HEK293 (cell line): ENCODE results near the gene PLEKHG2.
A peak's percentile ranks its signal among the peaks of the same experiment; 100 is the strongest.

Experiments
- EGR2 ChIP-seq: fragments of 450-650 bp; formaldehyde crosslinking; IDR thresholded peaks from 2 replicates; pipeline ENCODE4 v1.5.1; 2016; ENCODE audit warnings: low read depth, missing biosample characterization, missing genetic modification characterization
- GFI1B ChIP-seq: fragments of 450-650 bp; formaldehyde crosslinking; IDR thresholded peaks from 2 replicates; pipeline ENCODE4 v1.5.1; 2016; ENCODE audit warnings: missing biosample characterization, missing genetic modification characterization
- GLI2 ChIP-seq: fragments of 450-650 bp; formaldehyde crosslinking; IDR thresholded peaks from 2 replicates; pipeline ENCODE4; 2017; ENCODE audit warnings: missing biosample characterization, missing genetic modification characterization, low read depth, borderline replicate concordance
- GLIS1 ChIP-seq: fragments of 450-650 bp; formaldehyde crosslinking; IDR thresholded peaks from 2 replicates; pipeline ENCODE4 v1.5.1; 2016; ENCODE audit warnings: missing biosample characterization, missing genetic modification characterization
- HOXC10 ChIP-seq: sonication (generic); formaldehyde crosslinking; IDR thresholded peaks from 2 replicates; pipeline ENCODE4 v1.8.1; 2023; ENCODE audit warnings: mild to moderate bottlenecking, missing genetic modification reagents
- KLF9 ChIP-seq: fragments of 450-650 bp; formaldehyde crosslinking; IDR thresholded peaks from 2 replicates; pipeline ENCODE4 v1.5.1; 2016; ENCODE audit warnings: missing biosample characterization, missing genetic modification characterization, low read depth
- RBAK ChIP-seq: fragments of 450-650 bp; formaldehyde crosslinking; IDR thresholded peaks from 2 replicates; pipeline ENCODE4 v1.5.1; 2016; ENCODE audit warnings: missing biosample characterization, missing genetic modification characterization
- REPIN1 ChIP-seq: fragments of 450-650 bp; formaldehyde crosslinking; IDR thresholded peaks from 2 replicates; pipeline ENCODE4 v1.5.1; 2017; ENCODE audit warnings: missing biosample characterization, missing genetic modification characterization, low read depth
- SCRT2 ChIP-seq: fragments of 450-650 bp; formaldehyde crosslinking; IDR thresholded peaks from 2 replicates; pipeline ENCODE4 v1.5.1; 2016; ENCODE audit warnings: missing biosample characterization, missing genetic modification characterization
- ZIC2 ChIP-seq: fragments of 450-650 bp; formaldehyde crosslinking; IDR thresholded peaks from 2 replicates; pipeline ENCODE4 v1.5.1; 2016; ENCODE audit warnings: missing biosample characterization, missing genetic modification characterization
- ZNF133 ChIP-seq: fragments of 450-650 bp; formaldehyde crosslinking; IDR thresholded peaks from 2 replicates; pipeline ENCODE4 v1.5.1; 2016; ENCODE audit warnings: missing biosample characterization, missing genetic modification characterization
- ZNF248 ChIP-seq: fragments of 450-650 bp; formaldehyde crosslinking; IDR thresholded peaks from 2 replicates; pipeline ENCODE4 v1.5.1; 2017; ENCODE audit warnings: missing biosample characterization, missing genetic modification characterization
- ZNF335 ChIP-seq: fragments of 450-650 bp; formaldehyde crosslinking; conservative IDR thresholded peaks from 2 replicates; pipeline ENCODE4 v1.5.1; 2016; ENCODE audit warnings: missing biosample characterization, missing genetic modification characterization
- ZNF555 ChIP-seq: fragments of 450-650 bp; formaldehyde crosslinking; conservative IDR thresholded peaks from 2 replicates; pipeline ENCODE4 v1.5.1; 2017; ENCODE audit warnings: missing biosample characterization, mild to moderate bottlenecking, missing genetic modification characterization, inconsistent platforms
- ZNF621 ChIP-seq: fragments of 450-650 bp; formaldehyde crosslinking; IDR thresholded peaks from 2 replicates; pipeline ENCODE4 v1.5.1; 2017; ENCODE audit warnings: missing biosample characterization, missing genetic modification characterization
- ZNF777 ChIP-seq: fragments of 450-650 bp; formaldehyde crosslinking; IDR thresholded peaks from 2 replicates; pipeline ENCODE4 v1.5.1; 2017; ENCODE audit warnings: missing biosample characterization, missing genetic modification characterization, borderline replicate concordance
- ZSCAN16 ChIP-seq: fragments of 450-650 bp; formaldehyde crosslinking; IDR thresholded peaks from 2 replicates; pipeline ENCODE4 v1.5.1; 2016; ENCODE audit warnings: missing biosample characterization, missing genetic modification characterization
- TF ChIP-seq, protein P1 (sequence below): fragments of 450-650 bp; formaldehyde crosslinking; IDR thresholded peaks from 2 replicates; pipeline ENCODE4 v1.5.1; 2017; ENCODE audit warnings: missing biosample characterization, missing genetic modification characterization
- TF ChIP-seq, protein P2 (sequence below): fragments of 450-650 bp; formaldehyde crosslinking; IDR thresholded peaks from 2 replicates; pipeline ENCODE4 v1.5.1; 2016; ENCODE audit warnings: missing biosample characterization, missing genetic modification characterization
- TF ChIP-seq, protein P3 (sequence below): fragments of 450-650 bp; IDR thresholded peaks from 2 replicates; pipeline ENCODE4 v1.5.1; 2018; ENCODE audit warnings: missing biosample characterization, mild to moderate bottlenecking, missing genetic modification characterization
- TF ChIP-seq, protein P4 (sequence below): fragments of 450-650 bp; formaldehyde crosslinking; IDR thresholded peaks from 2 replicates; pipeline ENCODE4 v1.5.1; 2016; ENCODE audit warnings: missing biosample characterization, missing genetic modification characterization
- TF ChIP-seq, protein P5 (sequence below): fragments of 450-650 bp; formaldehyde crosslinking; IDR thresholded peaks from 2 replicates; pipeline ENCODE4; 2016; ENCODE audit warnings: missing biosample characterization, missing genetic modification characterization
- TF ChIP-seq, protein P6 (sequence below): fragments of 450-650 bp; formaldehyde crosslinking; IDR thresholded peaks from 2 replicates; pipeline ENCODE4 v1.5.1; 2016; ENCODE audit warnings: missing biosample characterization, missing genetic modification characterization
- TF ChIP-seq, protein P7 (sequence below): fragments of 450-650 bp; formaldehyde crosslinking; IDR thresholded peaks from 2 replicates; pipeline ENCODE4 v1.5.1; 2016; ENCODE audit warnings: missing biosample characterization, missing genetic modification characterization

Gene PLEKHG2

DNA sequence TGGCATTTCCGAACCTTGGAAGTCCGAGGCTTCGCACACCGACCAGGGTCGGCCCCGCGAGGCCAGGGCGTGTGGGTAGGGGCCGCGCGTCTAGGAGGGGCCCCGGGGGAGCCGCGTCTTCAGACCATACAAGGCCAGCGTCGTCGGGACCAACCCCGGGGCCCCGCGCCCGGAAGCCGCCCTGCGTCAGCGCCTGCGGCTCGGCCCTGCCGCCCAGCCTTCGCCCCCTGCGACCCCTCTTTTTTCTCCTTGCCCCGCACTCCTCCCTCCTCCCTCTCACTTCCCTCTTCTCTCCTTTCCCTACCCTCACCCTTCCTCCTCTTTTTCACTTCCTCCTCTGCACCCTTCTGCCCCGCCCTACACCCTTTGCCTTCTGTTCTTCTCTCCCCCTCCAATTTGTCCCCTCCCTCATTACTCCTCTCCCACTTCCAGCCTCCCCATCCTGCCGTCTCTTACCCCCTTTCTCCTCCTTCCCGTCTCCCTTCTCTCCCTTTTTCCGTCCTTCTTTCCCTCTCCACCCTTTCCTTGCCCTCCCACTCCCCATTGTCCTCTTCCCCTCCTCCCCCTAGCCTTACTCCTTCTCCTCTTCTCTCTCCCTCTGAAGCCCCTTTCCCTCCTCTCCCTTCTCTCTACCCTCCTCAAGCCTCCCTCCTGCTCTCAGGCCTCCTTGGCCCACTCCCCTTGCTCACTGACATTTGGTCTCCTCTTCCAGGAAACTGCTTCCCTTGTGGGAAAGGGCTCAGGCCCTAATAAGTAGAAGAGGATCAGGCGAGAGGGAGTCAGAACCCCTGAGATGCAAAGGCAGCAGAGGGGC, 2.2 kb upstream of the PLEKHG2 start (continued):
- TF ChIP-seq ZNF335 (tag by site-specific recombination) (peak; percentile 99), ZIC2 (tag by site-specific recombination) (peak; percentile 27), RBAK (tag by site-specific recombination) (peak; percentile 73; the same call in 1 of the 2 replicates), GLI2 (tag by site-specific recombination) (no peak), ZNF248 (tag by site-specific recombination) (peak; percentile 95), HOXC10 (CRISPR knock-in tag) (no peak), ZNF133 (tag by site-specific recombination) (peak; percentile 33; the same call in 1 of the 2 replicates), ZNF777 (tag by site-specific recombination) (peak; percentile 86), ZSCAN16 (tag by site-specific recombination) (peak; percentile 78; the same call in 1 of the 2 replicates), GFI1B (tag by site-specific recombination) (0 out of 2 replicates have a peak, but pooled peaks have one; percentile 5), ZNF621 (tag by site-specific recombination) (no peak; the same call in 1 of the 2 replicates), KLF9 (tag by site-specific recombination) (peak; percentile 61), REPIN1 (peak; percentile 57; the same call in 1 of the 2 replicates), ZNF555 (tag by site-specific recombination) (no peak), SCRT2 (tag by site-specific recombination) (no peak), GLIS1 (tag by site-specific recombination) (peak; percentile 44; the same call in 1 of the 2 replicates), EGR2 (tag by site-specific recombination) (peak; percentile 99)
- TF ChIP-seq, protein P1, sequence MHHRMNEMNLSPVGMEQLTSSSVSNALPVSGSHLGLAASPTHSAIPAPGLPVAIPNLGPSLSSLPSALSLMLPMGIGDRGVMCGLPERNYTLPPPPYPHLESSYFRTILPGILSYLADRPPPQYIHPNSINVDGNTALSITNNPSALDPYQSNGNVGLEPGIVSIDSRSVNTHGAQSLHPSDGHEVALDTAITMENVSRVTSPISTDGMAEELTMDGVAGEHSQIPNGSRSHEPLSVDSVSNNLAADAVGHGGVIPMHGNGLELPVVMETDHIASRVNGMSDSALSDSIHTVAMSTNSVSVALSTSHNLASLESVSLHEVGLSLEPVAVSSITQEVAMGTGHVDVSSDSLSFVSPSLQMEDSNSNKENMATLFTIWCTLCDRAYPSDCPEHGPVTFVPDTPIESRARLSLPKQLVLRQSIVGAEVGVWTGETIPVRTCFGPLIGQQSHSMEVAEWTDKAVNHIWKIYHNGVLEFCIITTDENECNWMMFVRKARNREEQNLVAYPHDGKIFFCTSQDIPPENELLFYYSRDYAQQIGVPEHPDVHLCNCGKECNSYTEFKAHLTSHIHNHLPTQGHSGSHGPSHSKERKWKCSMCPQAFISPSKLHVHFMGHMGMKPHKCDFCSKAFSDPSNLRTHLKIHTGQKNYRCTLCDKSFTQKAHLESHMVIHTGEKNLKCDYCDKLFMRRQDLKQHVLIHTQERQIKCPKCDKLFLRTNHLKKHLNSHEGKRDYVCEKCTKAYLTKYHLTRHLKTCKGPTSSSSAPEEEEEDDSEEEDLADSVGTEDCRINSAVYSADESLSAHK (tag by site-specific recombination) = peak; percentile 2
- TF ChIP-seq, protein P2, sequence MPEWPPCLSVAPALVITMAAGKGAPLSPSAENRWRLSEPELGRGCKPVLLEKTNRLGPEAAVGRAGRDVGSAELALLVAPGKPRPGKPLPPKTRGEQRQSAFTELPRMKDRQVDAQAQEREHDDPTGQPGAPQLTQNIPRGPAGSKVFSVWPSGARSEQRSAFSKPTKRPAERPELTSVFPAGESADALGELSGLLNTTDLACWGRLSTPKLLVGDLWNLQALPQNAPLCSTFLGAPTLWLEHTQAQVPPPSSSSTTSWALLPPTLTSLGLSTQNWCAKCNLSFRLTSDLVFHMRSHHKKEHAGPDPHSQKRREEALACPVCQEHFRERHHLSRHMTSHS (tag by site-specific recombination) = peak; percentile 71; the same call in 1 of the 2 replicates
- TF ChIP-seq, protein P3, sequence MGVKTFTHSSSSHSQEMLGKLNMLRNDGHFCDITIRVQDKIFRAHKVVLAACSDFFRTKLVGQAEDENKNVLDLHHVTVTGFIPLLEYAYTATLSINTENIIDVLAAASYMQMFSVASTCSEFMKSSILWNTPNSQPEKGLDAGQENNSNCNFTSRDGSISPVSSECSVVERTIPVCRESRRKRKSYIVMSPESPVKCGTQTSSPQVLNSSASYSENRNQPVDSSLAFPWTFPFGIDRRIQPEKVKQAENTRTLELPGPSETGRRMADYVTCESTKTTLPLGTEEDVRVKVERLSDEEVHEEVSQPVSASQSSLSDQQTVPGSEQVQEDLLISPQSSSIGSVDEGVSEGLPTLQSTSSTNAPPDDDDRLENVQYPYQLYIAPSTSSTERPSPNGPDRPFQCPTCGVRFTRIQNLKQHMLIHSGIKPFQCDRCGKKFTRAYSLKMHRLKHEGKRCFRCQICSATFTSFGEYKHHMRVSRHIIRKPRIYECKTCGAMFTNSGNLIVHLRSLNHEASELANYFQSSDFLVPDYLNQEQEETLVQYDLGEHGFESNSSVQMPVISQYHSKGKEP (tag by site-specific recombination) = no peak
- TF ChIP-seq, protein P4, sequence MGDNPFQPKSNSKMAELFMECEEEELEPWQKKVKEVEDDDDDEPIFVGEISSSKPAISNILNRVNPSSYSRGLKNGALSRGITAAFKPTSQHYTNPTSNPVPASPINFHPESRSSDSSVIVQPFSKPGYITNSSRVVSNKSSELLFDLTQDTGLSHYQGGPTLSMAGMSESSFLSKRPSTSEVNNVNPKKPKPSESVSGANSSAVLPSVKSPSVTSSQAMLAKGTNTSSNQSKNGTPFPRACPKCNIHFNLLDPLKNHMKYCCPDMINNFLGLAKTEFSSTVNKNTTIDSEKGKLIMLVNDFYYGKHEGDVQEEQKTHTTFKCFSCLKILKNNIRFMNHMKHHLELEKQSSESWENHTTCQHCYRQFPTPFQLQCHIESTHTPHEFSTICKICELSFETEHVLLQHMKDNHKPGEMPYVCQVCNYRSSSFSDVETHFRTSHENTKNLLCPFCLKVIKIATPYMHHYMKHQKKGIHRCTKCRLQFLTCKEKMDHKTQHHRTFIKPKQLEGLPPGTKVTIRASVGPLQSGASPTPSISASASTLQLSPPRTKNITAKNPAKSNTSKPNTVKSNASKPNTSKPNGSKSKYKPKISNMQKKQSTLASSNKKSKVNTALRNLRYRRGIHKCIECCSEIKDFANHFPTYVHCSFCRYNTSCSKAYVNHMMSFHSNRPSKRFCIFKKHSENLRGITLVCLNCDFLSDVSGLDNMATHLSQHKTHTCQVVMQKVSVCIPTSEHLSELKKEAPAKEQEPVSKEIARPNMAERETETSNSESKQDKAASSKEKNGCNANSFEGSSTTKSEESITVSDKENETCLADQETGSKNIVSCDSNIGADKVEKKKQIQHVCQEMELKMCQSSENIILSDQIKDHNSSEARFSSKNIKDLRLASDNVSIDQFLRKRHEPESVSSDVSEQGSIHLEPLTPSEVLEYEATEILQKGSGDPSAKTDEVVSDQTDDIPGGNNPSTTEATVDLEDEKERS (tag by site-specific recombination) = no peak
- TF ChIP-seq, protein P5, sequence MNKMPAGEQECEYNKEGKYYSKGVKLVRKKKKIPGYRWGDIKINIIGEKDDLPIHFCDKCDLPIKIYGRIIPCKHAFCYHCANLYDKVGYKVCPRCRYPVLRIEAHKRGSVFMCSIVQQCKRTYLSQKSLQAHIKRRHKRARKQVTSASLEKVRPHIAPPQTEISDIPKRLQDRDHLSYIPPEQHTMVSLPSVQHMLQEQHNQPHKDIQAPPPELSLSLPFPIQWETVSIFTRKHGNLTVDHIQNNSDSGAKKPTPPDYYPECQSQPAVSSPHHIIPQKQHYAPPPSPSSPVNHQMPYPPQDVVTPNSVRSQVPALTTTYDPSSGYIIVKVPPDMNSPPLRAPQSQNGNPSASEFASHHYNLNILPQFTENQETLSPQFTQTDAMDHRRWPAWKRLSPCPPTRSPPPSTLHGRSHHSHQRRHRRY (tag by site-specific recombination) = peak; percentile 98
- TF ChIP-seq, protein P6, sequence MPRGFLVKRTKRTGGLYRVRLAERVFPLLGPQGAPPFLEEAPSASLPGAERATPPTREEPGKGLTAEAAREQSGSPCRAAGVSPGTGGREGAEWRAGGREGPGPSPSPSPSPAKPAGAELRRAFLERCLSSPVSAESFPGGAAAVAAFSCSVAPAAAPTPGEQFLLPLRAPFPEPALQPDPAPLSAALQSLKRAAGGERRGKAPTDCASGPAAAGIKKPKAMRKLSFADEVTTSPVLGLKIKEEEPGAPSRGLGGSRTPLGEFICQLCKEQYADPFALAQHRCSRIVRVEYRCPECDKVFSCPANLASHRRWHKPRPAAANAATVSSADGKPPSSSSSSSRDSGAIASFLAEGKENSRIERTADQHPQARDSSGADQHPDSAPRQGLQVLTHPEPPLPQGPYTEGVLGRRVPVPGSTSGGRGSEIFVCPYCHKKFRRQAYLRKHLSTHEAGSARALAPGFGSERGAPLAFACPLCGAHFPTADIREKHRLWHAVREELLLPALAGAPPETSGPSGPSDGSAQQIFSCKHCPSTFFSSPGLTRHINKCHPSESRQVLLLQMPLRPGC (tag by site-specific recombination) = peak; percentile 38
- TF ChIP-seq, protein P7, sequence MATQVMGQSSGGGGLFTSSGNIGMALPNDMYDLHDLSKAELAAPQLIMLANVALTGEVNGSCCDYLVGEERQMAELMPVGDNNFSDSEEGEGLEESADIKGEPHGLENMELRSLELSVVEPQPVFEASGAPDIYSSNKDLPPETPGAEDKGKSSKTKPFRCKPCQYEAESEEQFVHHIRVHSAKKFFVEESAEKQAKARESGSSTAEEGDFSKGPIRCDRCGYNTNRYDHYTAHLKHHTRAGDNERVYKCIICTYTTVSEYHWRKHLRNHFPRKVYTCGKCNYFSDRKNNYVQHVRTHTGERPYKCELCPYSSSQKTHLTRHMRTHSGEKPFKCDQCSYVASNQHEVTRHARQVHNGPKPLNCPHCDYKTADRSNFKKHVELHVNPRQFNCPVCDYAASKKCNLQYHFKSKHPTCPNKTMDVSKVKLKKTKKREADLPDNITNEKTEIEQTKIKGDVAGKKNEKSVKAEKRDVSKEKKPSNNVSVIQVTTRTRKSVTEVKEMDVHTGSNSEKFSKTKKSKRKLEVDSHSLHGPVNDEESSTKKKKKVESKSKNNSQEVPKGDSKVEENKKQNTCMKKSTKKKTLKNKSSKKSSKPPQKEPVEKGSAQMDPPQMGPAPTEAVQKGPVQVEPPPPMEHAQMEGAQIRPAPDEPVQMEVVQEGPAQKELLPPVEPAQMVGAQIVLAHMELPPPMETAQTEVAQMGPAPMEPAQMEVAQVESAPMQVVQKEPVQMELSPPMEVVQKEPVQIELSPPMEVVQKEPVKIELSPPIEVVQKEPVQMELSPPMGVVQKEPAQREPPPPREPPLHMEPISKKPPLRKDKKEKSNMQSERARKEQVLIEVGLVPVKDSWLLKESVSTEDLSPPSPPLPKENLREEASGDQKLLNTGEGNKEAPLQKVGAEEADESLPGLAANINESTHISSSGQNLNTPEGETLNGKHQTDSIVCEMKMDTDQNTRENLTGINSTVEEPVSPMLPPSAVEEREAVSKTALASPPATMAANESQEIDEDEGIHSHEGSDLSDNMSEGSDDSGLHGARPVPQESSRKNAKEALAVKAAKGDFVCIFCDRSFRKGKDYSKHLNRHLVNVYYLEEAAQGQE (tag by site-specific recombination) = peak; percentile 36; the same call in 1 of the 2 replicates
